Large intestine (tissue), 3 donors: ENCODE measurements around the gene TRIM63. TPM values are rescaled to one million over a fixed set of nuclear protein-coding genes. Genes with fewer than 3 reads are reported as not detected.
A peak's percentile ranks its signal among the peaks of the same experiment; 100 is the strongest.
"Not testable (repeated sequence)": the region's sequence is repeated elsewhere in the genome, so short reads cannot be mapped to it uniquely, and the experiment has no call there.

Source experiments
- DNase-seq, 2 donors: peaks; one replicate each; pipeline versions ENCODE4 v3.0.0 to v3.0.0-alpha.2; 2013
- H3K27ac ChIP-seq: one replicate; pipeline ENCODE4 v1.5.1; 2013; ENCODE audit warnings: low read length
- H3K27me3 ChIP-seq: 2 replicates; pipeline ENCODE4 v1.6.1; 2013; ENCODE audit warnings: low read length; ENCODE audit not compliant: control insufficient read depth, insufficient read depth
- H3K36me3 ChIP-seq: 2 replicates; pipeline ENCODE4 v1.6.1; 2013; ENCODE audit warnings: low read length; ENCODE audit not compliant: control insufficient read depth, insufficient read depth
- H3K4me1 ChIP-seq: one replicate; pipeline ENCODE4 v1.6.1; 2013; ENCODE audit warnings: low read length; ENCODE audit not compliant: control insufficient read depth, insufficient read depth
- H3K4me3 ChIP-seq: one replicate; pipeline ENCODE4 v1.5.1; 2013; ENCODE audit warnings: low read length
- H3K9me3 ChIP-seq: one replicate; pipeline ENCODE4 v1.6.1; 2013; ENCODE audit warnings: mild to moderate bottlenecking, low read depth, low read length, moderate library complexity; ENCODE audit not compliant: control insufficient read depth
- WGBS: methylation state at CpG from one replicate; pipeline ENCODE4 v1.1.5; 2013; ENCODE audit warnings: low lambda C conversion rate; ENCODE audit not compliant: insufficient coverage; 5-methylcytosine and 5-hydroxymethylcytosine counted together
- polyA plus RNA-seq: library from polyadenylated mRNA; unstranded; fragments of 120-200 nt; gene quantifications from one replicate; pipeline ENCODE4 v1.2.1, GENCODE V29; 2013

TRIM63 gene
- polyA plus RNA-seq, 1 donor, result 6.4 TPM

- Histone ChIP-seq H3K9me3 (no peaks in the 10 kb centered on the region), H3K4me3 (no peak overlapping the region), H3K4me1 (peaks cover 21% of the 10 kb centered on the region), H3K27me3 (no peaks in the 10 kb centered on the region), H3K36me3 (no peaks in the 10 kb centered on the region), H3K27ac (no peak overlapping the region)
- 0% methylated on average over 1 of the region's 3 CpGs for WGBS
- peak; percentile 52 to 73 for DNase-seq
Measured at GRCh38 chr1:26102119-26102518, 34.7 kb upstream of the TRIM63 start.

DNA sequence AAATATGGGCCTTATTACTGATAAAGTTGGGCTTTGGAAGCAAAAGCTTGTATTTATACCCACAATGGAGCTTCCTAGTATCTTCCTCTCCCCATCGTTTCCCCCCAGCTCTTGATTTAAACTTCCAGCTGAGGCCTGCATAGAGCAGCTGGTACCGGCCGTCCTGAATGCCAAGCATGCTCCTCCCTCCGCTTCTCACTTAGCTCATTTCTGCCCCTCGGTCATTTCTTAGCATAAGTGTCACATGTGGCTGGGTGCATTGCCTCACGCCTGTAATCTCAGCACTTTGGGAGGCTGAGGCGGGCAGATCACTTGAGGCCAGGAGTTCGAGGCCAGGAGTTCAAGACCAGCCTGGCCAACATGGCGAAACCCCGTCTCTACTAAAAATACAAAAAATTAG, 32.8 kb upstream of the TRIM63 start:
- H3K9me3 ChIP-seq, H3K27ac ChIP-seq, H3K4me3 ChIP-seq, H3K36me3 ChIP-seq, H3K27me3 ChIP-seq, DNase-seq: not testable (repeated sequence)
- peaks cover 21% of the 10 kb centered on the region for H3K4me1 ChIP-seq
- WGBS, result no CpG with 5 or more reads among the region's 10 CpGs

- Histone ChIP-seq H3K27me3 (peaks cover 3% of the 10 kb centered on the region), H3K4me3 (no peak overlapping the region), H3K4me1 (peaks cover 21% of the 10 kb centered on the region), H3K36me3 (no peaks in the 10 kb centered on the region), H3K27ac (no peak overlapping the region), H3K9me3 (no peaks in the 10 kb centered on the region)
- WGBS, result 71% methylated on average over 1 of the region's 3 CpGs
- DNase-seq, result no peak
Measured at GRCh38 chr1:26099780-26100179, 32.4 kb upstream of the TRIM63 start.

- Histone ChIP-seq H3K27me3 (peaks cover 5% of the 10 kb centered on the region), H3K4me3 (no peak overlapping the region), H3K36me3 (no peaks in the 10 kb centered on the region), H3K9me3 (no peaks in the 10 kb centered on the region), H3K4me1 (peaks cover 15% of the 10 kb centered on the region), H3K27ac (no peak overlapping the region)
- no peak for DNase-seq
- no CpG with 5 or more reads among the region's 4 CpGs for WGBS
Measured at GRCh38 chr1:26098602-26099001, 31.2 kb upstream of the TRIM63 start.

DNA sequence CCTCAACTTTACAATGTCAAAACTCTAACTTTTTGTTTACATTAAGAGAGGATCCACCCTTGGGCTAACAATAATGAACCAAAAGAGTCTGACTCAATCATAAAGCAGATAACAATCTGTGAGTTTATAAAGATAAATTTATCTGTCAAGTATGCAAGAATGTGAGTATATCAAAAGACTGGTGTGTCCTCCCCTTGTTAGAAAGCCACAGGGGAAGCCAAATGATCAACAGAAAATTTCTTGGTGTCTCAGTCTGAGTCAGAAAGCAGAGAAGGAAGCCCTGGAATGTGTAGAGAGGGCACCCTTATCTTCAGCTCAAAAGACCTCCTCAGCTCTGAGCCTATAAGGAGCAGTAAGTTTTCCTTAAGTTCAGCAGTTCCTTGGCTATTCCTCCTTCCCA, 30.3 kb upstream of the TRIM63 start:
- DNase-seq, result no peak
- Histone ChIP-seq H3K4me3 (no peak overlapping the region), H3K36me3 (no peaks in the 10 kb centered on the region), H3K27me3 (peaks cover 5% of the 10 kb centered on the region), H3K9me3 (no peaks in the 10 kb centered on the region), H3K4me1 (peaks cover 15% of the 10 kb centered on the region), H3K27ac (no peak overlapping the region)

- no peaks in the 10 kb centered on the region for H3K36me3 ChIP-seq
- WGBS, result 83% methylated on average over 1 of the region's 2 CpGs
- H3K27me3 ChIP-seq, result peaks cover 7% of the 10 kb centered on the region
- no peak overlapping the region for H3K4me3 ChIP-seq
- peaks cover 12% of the 10 kb centered on the region for H3K4me1 ChIP-seq
- no peak overlapping the region for H3K27ac ChIP-seq
- H3K9me3 ChIP-seq, result no peaks in the 10 kb centered on the region
- DNase-seq, result no peak
Measured at GRCh38 chr1:26096471-26096870, 29.0 kb upstream of the TRIM63 start.

- Histone ChIP-seq H3K4me3 (no peak overlapping the region), H3K4me1 (peaks cover 12% of the 10 kb centered on the region), H3K36me3 (no peaks in the 10 kb centered on the region), H3K9me3 (no peaks in the 10 kb centered on the region), H3K27ac (no peak overlapping the region), H3K27me3 (peaks cover 7% of the 10 kb centered on the region)
- no CpG with 5 or more reads among the region's 17 CpGs for WGBS
- DNase-seq, result no peak
Measured at GRCh38 chr1:26094677-26095383, 27.4 kb upstream of the TRIM63 start.

GRCh38 chr1:26094076-26094669, 26.7 kb upstream of the TRIM63 start:
- no peaks in the 10 kb centered on the region for H3K36me3 ChIP-seq
- peaks cover 7% of the 10 kb centered on the region for H3K27me3 ChIP-seq
- H3K4me3 ChIP-seq, result no peak overlapping the region
- H3K27ac ChIP-seq, result no peak overlapping the region
- no peaks in the 10 kb centered on the region for H3K9me3 ChIP-seq
- no peak for DNase-seq
- H3K4me1 ChIP-seq, result peaks cover 12% of the 10 kb centered on the region
- no CpG with 5 or more reads among the region's 11 CpGs for WGBS

DNA sequence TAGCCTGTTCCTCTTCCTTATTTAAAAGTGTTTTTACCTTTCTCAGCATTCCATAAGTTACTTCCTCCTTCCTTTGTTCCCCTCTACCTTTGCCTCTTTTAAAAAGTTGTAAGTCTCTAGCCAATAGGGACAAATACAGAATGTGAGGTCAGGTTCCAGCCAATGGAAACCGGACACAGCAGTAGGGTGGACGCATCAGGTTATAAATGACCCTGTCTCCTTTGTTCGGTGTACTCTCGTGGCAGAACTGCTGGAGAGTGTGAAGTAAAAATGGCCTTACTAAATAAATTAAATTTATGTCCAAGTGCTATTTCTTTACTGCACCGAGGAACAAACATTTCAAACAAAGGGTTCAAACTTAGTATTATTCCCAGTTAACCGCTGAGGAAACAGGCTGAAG, 26.1 kb upstream of the TRIM63 start:
- not testable (repeated sequence) for H3K27ac ChIP-seq, H3K4me3 ChIP-seq, H3K36me3 ChIP-seq, DNase-seq, H3K27me3 ChIP-seq, H3K9me3 ChIP-seq
- H3K4me1 ChIP-seq, result peaks cover 12% of the 10 kb centered on the region
- WGBS, result 45% methylated on average over 2 of the region's 6 CpGs

DNA sequence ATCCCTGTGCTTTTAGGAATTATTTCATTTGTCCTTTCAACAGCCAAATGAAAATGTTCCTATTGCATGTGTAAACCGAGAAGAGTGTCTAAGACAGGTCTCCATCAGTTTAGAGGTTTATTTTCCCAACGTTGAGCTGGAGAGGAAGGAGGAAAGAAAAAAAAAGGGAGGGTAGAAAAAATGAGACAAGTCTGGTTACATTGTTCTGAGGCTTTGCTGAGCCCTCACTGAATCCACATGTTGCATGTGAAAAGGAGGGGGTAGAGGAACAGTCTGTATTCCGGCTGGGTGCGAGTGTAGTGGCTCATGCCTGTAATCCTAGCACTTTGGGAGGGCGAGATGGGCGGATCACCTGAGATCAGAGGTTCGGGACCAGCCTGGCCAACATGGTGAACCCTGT, 25.0 kb upstream of the TRIM63 start:
- WGBS, result 48% methylated on average over 2 of the region's 7 CpGs
- peaks cover 5% of the 10 kb centered on the region for H3K4me1 ChIP-seq
- no peak overlapping the region for H3K4me3 ChIP-seq
- no peak overlapping the region for H3K27ac ChIP-seq
- no peak for DNase-seq
- no peaks in the 10 kb centered on the region for H3K36me3 ChIP-seq
- peaks cover 7% of the 10 kb centered on the region for H3K27me3 ChIP-seq
- no peaks in the 10 kb centered on the region for H3K9me3 ChIP-seq

- no peak overlapping the region for H3K4me3 ChIP-seq
- peaks cover 7% of the 10 kb centered on the region for H3K27me3 ChIP-seq
- peaks cover 2% of the 10 kb centered on the region for H3K4me1 ChIP-seq
- no peak overlapping the region for H3K27ac ChIP-seq
- no peaks in the 10 kb centered on the region for H3K36me3 ChIP-seq
- no peak for DNase-seq
- no peaks in the 10 kb centered on the region for H3K9me3 ChIP-seq
- 78% methylated on average over 1 of the region's 3 CpGs for WGBS
Measured at GRCh38 chr1:26090893-26091292, 23.5 kb upstream of the TRIM63 start.
